Upper lobe of left lung (tissue), 6 donors: ENCODE results near the gene PSD2. TPM values are rescaled to one million over a fixed set of nuclear protein-coding genes. Genes with fewer than 3 reads are reported as not detected.

Experiments used
- ATAC-seq, 2 donors: fragments of 200-7000 bp; cut with Tn5 transposase; one replicate each; pipeline ENCODE4 v1.9.1; 2022; ENCODE audit warnings: mild to moderate bottlenecking in 2 of 2, moderate library complexity in 2 of 2; ENCODE audit not compliant: low FRiP score in 2 of 2
- DNase-seq, 2 donors: peaks; one replicate each; pipeline ENCODE4 v3.0.0-alpha.2; 2019 to 2020
- H3K27ac ChIP-seq, 4 donors: fragments of 200-600 bp; sonication (generic); one replicate each; pipeline ENCODE4 v1.5.1; 2016 to 2019
- H3K27me3 ChIP-seq, 4 donors: fragments of 200-600 bp; sonication (generic); one replicate each; pipeline ENCODE4 v1.5.1; 2017 to 2019
- H3K36me3 ChIP-seq, 4 donors: fragments of 200-600 bp; sonication (generic); one replicate each; pipeline ENCODE4 v1.5.1; 2016 to 2019
- H3K4me1 ChIP-seq, 4 donors: fragments of 200-600 bp; sonication (generic); one replicate each; pipeline ENCODE4 v1.5.1; 2018 to 2019
- H3K4me3 ChIP-seq, 4 donors: fragments of 200-600 bp; sonication (generic); one replicate each; pipeline ENCODE4 v1.5.1; 2017 to 2019; ENCODE audit warnings: mild to moderate bottlenecking in 2 of 4, moderate library complexity in 1 of 4
- H3K9me3 ChIP-seq, 4 donors: fragments of 200-600 bp; sonication (generic); one replicate each; pipeline ENCODE4 v1.5.1; 2018 to 2019
- CTCF ChIP-seq, 6 experiments: fragments of 450-650 bp in 4 of 6; fragments of 200-600 bp in 2 of 6; sonication (generic) in 2 of 6; IDR thresholded peaks; one replicate each; pipeline ENCODE4 v1.5.1; 2016 to 2019; ENCODE audit warnings: antibody characterized with exemption in 6 of 6
- EP300 ChIP-seq, 4 donors: sonication (generic); formaldehyde crosslinking; IDR thresholded peaks; one replicate each; pipeline ENCODE4 v1.5.1; 2017; ENCODE audit warnings: antibody characterized with exemption in 4 of 4, control low read depth in 2 of 4
- POLR2A ChIP-seq, 4 donors: fragments of 450-650 bp; IDR thresholded peaks; one replicate each; pipeline ENCODE4 v1.5.1; 2016 to 2017; ENCODE audit warnings: antibody characterized with exemption in 4 of 4, mild to moderate bottlenecking in 2 of 4
- POLR2AphosphoS5 ChIP-seq, 2 donors: sonication (generic); formaldehyde crosslinking; IDR thresholded peaks; one replicate each; pipeline ENCODE4 v1.5.1; 2017; ENCODE audit warnings: antibody characterized with exemption in 2 of 2
- WGBS, 2 donors: methylation state at CpG; one replicate each; pipeline ENCODE4 v1.1.5; 2017 to 2018; 5-methylcytosine and 5-hydroxymethylcytosine counted together
- total RNA-seq, 6 donors: library from RNA; depleted of rRNA in 4 of 6; stranded (reverse); fragments of >200 nt in 4 of 6; gene quantifications; one replicate each; pipeline versions ENCODE4 v1.1.0 to v1.2.1, GENCODE V29; 2016 to 2021
- donor health status: DM: no; HTN: no; CAD: no; lungs with moderate emphysema.
- donor health status: DM: no; HTN: yes; CAD: no; lungs with severe emphysema.

Gene PSD2
- total RNA-seq, 6 donors from 2014 or later: 0.10 to 0.15 (median 0.11) TPM; not detected in 3

- no peak overlapping the region for H3K4me3 ChIP-seq
- H3K9me3 ChIP-seq: no peaks in the 10 kb centered on the region
- TF ChIP-seq POLR2A (IDR thresholded peaks at IDR 0.05) (no peak), POLR2AphosphoS5 (IDR thresholded peaks at IDR 0.05) (peak; percentile 50 to 51), CTCF (IDR thresholded peaks at IDR 0.05) (no peak), EP300 (IDR thresholded peaks at IDR 0.05) (peak in 1 of 4 donors; percentile 69)
- peaks cover 4 to 37% (median 24%) of the 10 kb centered on the region in 4 donors for H3K27me3 ChIP-seq
- no peak overlapping the region for H3K27ac ChIP-seq
- no peaks in the 10 kb centered on the region for H3K36me3 ChIP-seq
- ATAC-seq: peak; percentile 41 to 83
- peaks cover 15 to 29% (median 20%) of the 10 kb centered on the region in 4 donors for H3K4me1 ChIP-seq
- peak in 1 of 2 donors; percentile 65 for DNase-seq
Measured at GRCh38 chr5:139799359-139799758, 3.8 kb downstream of the PSD2 start.

DNA sequence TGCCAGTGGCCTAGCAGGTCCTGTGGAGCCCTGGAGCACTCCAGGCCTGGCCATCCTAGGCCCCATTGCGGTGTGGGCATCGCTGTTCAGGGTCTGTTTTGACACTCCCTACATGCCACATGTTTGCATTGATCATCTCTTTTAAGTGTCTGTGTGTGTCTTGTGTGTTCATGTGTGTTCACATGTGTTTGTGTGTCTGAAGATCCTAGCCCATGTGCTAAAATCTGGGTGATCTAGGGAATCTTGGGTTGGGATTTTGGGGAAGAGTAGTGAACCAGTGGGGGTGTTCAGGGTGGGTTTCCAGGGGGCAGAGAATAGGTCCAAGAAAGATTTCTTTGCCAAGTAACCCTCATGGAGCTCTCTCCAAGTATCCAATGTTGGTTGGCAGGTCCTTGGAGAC, 8.4 kb downstream of the PSD2 start:
- TF ChIP-seq CTCF (IDR thresholded peaks at IDR 0.05) (no peak), POLR2A (IDR thresholded peaks at IDR 0.05) (no peak), POLR2AphosphoS5 (IDR thresholded peaks at IDR 0.05) (no peak), EP300 (IDR thresholded peaks at IDR 0.05) (no peak)
- no peak for ATAC-seq
- no peak for DNase-seq
- peaks cover 2 to 11% (median 9%) of the 10 kb centered on the region in 4 donors for H3K4me1 ChIP-seq
- WGBS, 2 donors: 100% methylated on average over 2 of the region's 2 CpGs
- H3K4me3 ChIP-seq: no peak overlapping the region
- no peaks in the 10 kb centered on the region for H3K27me3 ChIP-seq
- no peaks in the 10 kb centered on the region for H3K36me3 ChIP-seq
- H3K27ac ChIP-seq: no peak overlapping the region
- H3K9me3 ChIP-seq: no peaks in the 10 kb centered on the region

GRCh38 chr5:139804800-139805397, 9.3 kb downstream of the PSD2 start:
- no peaks in the 10 kb centered on the region for H3K9me3 ChIP-seq
- no peak overlapping the region for H3K4me3 ChIP-seq
- 93 to 94% methylated on average over 9 to 17 of the region's 17 CpGs for WGBS, 2 donors
- no peak for TF ChIP-seq POLR2A (IDR thresholded peaks at IDR 0.05)
- no peak for TF ChIP-seq CTCF (IDR thresholded peaks at IDR 0.05)
- no peak for TF ChIP-seq EP300 (IDR thresholded peaks at IDR 0.05)
- no peak for TF ChIP-seq POLR2AphosphoS5 (IDR thresholded peaks at IDR 0.05)
- H3K27me3 ChIP-seq: no peaks in the 10 kb centered on the region
- H3K27ac ChIP-seq: no peak overlapping the region
- no peak for ATAC-seq
- DNase-seq: no peak
- H3K4me1 ChIP-seq: peaks cover 0 to 5% (median 2%) of the 10 kb centered on the region in 4 donors
- no peaks in the 10 kb centered on the region for H3K36me3 ChIP-seq

- DNase-seq (no peak), ATAC-seq (no peak)
- Histone ChIP-seq H3K4me3 (no peak overlapping the region), H3K27me3 (no peaks in the 10 kb centered on the region), H3K36me3 (no peaks in the 10 kb centered on the region), H3K27ac (no peak overlapping the region), H3K9me3 (no peaks in the 10 kb centered on the region), H3K4me1 (no peaks in the 10 kb centered on the region)
- 85 to 92% methylated on average over 2 of the region's 2 CpGs for WGBS, 2 donors
- TF ChIP-seq POLR2A (IDR thresholded peaks at IDR 0.05) (no peak), POLR2AphosphoS5 (IDR thresholded peaks at IDR 0.05) (no peak), CTCF (IDR thresholded peaks at IDR 0.05) (no peak), EP300 (IDR thresholded peaks at IDR 0.05) (no peak)
Measured at GRCh38 chr5:139805545-139805944, 9.9 kb downstream of the PSD2 start.

- Histone ChIP-seq H3K27ac (no peak overlapping the region), H3K27me3 (no peaks in the 10 kb centered on the region)
Measured at GRCh38 chr5:139806111-139806510, 10.5 kb downstream of the PSD2 start.

More at GRCh38 chr5:139806111-139806510, 10.5 kb downstream of the PSD2 start:
- DNase-seq (no peak), ATAC-seq (no peak)
- no peaks in the 10 kb centered on the region for H3K4me1 ChIP-seq
- H3K4me3 ChIP-seq: no peak overlapping the region
- H3K9me3 ChIP-seq: no peaks in the 10 kb centered on the region
- TF ChIP-seq CTCF (IDR thresholded peaks at IDR 0.05) (no peak), POLR2A (IDR thresholded peaks at IDR 0.05) (no peak), EP300 (IDR thresholded peaks at IDR 0.05) (no peak), POLR2AphosphoS5 (IDR thresholded peaks at IDR 0.05) (no peak)
- H3K36me3 ChIP-seq: no peaks in the 10 kb centered on the region
- WGBS, 2 donors: 80 to 86% methylated on average over 1 to 4 of the region's 4 CpGs
